Caco-2 (cell line): ENCODE measurements around the gene GSG1. TPM values are rescaled to one million over a fixed set of nuclear protein-coding genes. Genes with fewer than 3 reads are reported as not detected.

Source experiments
- BruUV-seq: library from RNA; stranded (reverse); fragments of 400-500 nt; replicated peaks from 2 replicates; lab custom pipeline; 2021; lab: Mats Ljungman, UMichigan
- CTCF ChIA-PET: fragments of 300-600 bp; sonication (Branson Sonifier 250); formaldehyde crosslinking; loops from one replicate; lab custom pipeline; 2022; ENCODE audit warnings: antibody characterized with exemption; lab: Charles Lee
- POLR2A ChIA-PET: fragments of 300-600 bp; sonication (Branson Sonifier 250); formaldehyde crosslinking; loops from one replicate; lab custom pipeline; 2022; ENCODE audit warnings: antibody characterized with exemption; lab: Charles Lee
- DNase-seq, 2 experiments: peaks; one replicate each; pipeline versions ENCODE4 v3.0.0 to v3.0.0-alpha.2; 2020 to 2022
- H3K27me3 ChIP-seq: replicated peaks from 2 replicates; pipeline ENCODE4 v1.6.0; 2011; ENCODE audit warnings: low read length; ENCODE audit not compliant: control insufficient read depth, insufficient read depth
- H3K36me3 ChIP-seq: 2 replicates; pipeline ENCODE4 v1.5.1; 2011; ENCODE audit warnings: low read length; ENCODE audit not compliant: control insufficient read depth, insufficient read depth
- H3K4me1 ChIP-seq: fragments of 250-450 bp; sonication (Bioruptor Pico); 2 replicates; pipeline ENCODE4 v1.5.1; 2020; ENCODE audit warnings: mild to moderate bottlenecking
- H3K4me3 ChIP-seq: 2 replicates; pipeline ENCODE4 v1.5.1; 2011; ENCODE audit warnings: low read depth, mild to moderate bottlenecking, control low read depth, low read length
- H3K9me3 ChIP-seq: fragments of 250-450 bp; sonication (Bioruptor Pico); 2 replicates; pipeline ENCODE4 v1.5.1; 2020; ENCODE audit warnings: mild to moderate bottlenecking, moderate library complexity
- H3K27ac Mint-ChIP-seq: one replicate; pipeline ENCODE4 v1.8.0; 2022; ENCODE audit warnings: mixed read lengths; ENCODE audit not compliant: unreplicated experiment
- H3K27me3 Mint-ChIP-seq: one replicate; pipeline ENCODE4 v1.8.0; 2022; ENCODE audit warnings: mixed read lengths; ENCODE audit not compliant: insufficient read depth, unreplicated experiment
- H3K36me3 Mint-ChIP-seq: one replicate; pipeline ENCODE4 v1.8.0; 2022; ENCODE audit warnings: mild to moderate bottlenecking, mixed read lengths; ENCODE audit not compliant: insufficient read depth, unreplicated experiment
- H3K4me1 Mint-ChIP-seq: one replicate; pipeline ENCODE4 v1.8.0; 2022; ENCODE audit warnings: low read depth, mixed read lengths; ENCODE audit not compliant: unreplicated experiment
- H3K4me3 Mint-ChIP-seq: one replicate; pipeline ENCODE4 v1.8.0; 2022; ENCODE audit warnings: mild to moderate bottlenecking, moderate library complexity, mixed read lengths; ENCODE audit not compliant: unreplicated experiment
- H3K9me3 Mint-ChIP-seq: one replicate; pipeline ENCODE4 v1.8.0; 2022; ENCODE audit warnings: mixed read lengths; ENCODE audit not compliant: unreplicated experiment
- intact Hi-C: fragments of 100-400 bp; cut with micrococcal nuclease; formaldehyde crosslinking; loops from one replicate; pipeline ENCODE4 v1.10.0; 2022; ENCODE audit not compliant: unreplicated experiment
- total RNA-seq: library from RNA; stranded (reverse); gene quantifications from 2 replicates; pipeline ENCODE4 v1.2.3, GENCODE V29; 2022
- TF ChIP-seq, protein P1 (sequence below), 2 experiments: fragments of 200-600 bp in 1 of 2; IDR thresholded peaks; 1 replicate in 1 of 2; 2 replicates in 1 of 2; pipeline versions ENCODE4 v1.5.1 to v1.8.0; 2011 to 2022; ENCODE audit warnings: antibody characterized with exemption in 1 of 2, control low read depth in 1 of 2, inconsistent platforms in 1 of 2, low read depth in 1 of 2, low read length in 1 of 2, mild to moderate bottlenecking in 1 of 2, moderate library complexity in 1 of 2; ENCODE audit not compliant: insufficient read depth in 1 of 2, severe bottlenecking in 1 of 2, unreplicated experiment in 1 of 2

GSG1 gene
- total RNA-seq, 1 experiment from 2014 or later = not detected

DNA sequence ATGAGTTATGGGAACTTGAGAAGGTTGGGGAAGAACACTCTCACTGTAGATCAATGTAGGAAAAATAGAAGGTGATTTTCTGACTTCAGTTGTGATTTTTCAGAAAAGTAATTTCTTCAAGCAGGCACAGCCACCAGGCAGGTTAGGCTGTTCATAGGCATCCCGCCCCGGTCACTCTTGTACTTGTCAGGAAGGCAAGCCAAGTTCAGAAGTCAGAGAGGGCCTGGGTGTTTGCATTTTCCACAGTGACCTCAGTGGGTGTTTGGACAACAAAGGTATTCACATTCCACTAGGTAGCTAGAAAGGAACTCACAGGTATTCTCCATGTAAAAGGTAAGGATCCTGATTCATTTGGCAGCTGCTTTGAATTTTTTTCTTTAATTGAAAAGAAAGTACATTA lies 62.2 kb downstream of the GSG1 start:
- no peaks in the 10 kb centered on the region for H3K9me3 Mint-ChIP-seq
- peaks cover 4% of the 10 kb centered on the region for H3K4me1 Mint-ChIP-seq
- Histone ChIP-seq H3K27me3 (no peaks in the 10 kb centered on the region), H3K4me3 (no peak overlapping the region), H3K36me3 (no peaks in the 10 kb centered on the region), H3K9me3 (no peaks in the 10 kb centered on the region), H3K4me1 (0 out of 2 replicates have a peak, but pooled peaks cover 6% of the 10 kb centered on the region)
- H3K27me3 Mint-ChIP-seq = no peaks in the 10 kb centered on the region
- no peak overlapping the region for H3K4me3 Mint-ChIP-seq
- peaks cover 6% of the 10 kb centered on the region for H3K36me3 Mint-ChIP-seq
- POLR2A ChIA-PET = no interaction called here
- no peak for DNase-seq
- CTCF ChIA-PET = no interaction called here
- H3K27ac Mint-ChIP-seq = no peak overlapping the region
- TF ChIP-seq, protein P1, sequence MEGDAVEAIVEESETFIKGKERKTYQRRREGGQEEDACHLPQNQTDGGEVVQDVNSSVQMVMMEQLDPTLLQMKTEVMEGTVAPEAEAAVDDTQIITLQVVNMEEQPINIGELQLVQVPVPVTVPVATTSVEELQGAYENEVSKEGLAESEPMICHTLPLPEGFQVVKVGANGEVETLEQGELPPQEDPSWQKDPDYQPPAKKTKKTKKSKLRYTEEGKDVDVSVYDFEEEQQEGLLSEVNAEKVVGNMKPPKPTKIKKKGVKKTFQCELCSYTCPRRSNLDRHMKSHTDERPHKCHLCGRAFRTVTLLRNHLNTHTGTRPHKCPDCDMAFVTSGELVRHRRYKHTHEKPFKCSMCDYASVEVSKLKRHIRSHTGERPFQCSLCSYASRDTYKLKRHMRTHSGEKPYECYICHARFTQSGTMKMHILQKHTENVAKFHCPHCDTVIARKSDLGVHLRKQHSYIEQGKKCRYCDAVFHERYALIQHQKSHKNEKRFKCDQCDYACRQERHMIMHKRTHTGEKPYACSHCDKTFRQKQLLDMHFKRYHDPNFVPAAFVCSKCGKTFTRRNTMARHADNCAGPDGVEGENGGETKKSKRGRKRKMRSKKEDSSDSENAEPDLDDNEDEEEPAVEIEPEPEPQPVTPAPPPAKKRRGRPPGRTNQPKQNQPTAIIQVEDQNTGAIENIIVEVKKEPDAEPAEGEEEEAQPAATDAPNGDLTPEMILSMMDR (IDR thresholded peaks at IDR 0.05; ENCODE audit: insufficient read depth in 1 of 2, low read depth in 1 of 2, low read length in 1 of 2, severe bottlenecking in 1 of 2, unreplicated experiment in 1 of 2) = no peak
- BruUV-seq = no TSS peak
- intact Hi-C loops = no loop called here

DNA sequence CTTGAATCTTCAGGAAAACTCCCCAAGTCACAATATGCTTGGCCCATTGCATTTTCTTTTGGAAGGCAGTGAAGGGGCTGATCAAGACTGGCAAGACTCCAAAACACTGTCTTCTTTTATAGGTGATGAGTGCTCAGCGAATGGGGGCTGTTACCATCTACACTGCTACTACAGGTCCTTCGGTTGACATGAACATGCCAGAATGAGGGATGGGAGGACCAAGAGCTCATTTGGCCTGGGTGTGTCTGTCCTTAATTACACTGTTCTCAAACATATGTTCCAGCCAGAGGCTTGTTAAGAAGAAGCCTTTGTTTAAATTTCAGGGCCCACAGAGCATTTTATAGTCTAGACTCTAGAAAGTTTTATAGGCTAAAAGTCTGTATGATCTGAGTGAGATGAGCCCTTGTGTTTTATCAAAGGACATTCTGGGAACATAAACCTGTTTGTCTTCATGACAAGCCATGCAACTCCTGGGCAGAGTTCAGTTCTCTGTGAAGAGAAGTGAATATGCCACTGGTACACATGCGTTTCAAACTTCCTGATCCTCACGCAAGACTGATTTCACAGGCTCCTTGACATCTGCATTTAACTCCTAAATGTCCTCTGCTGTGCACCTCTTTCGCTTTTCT lies 64.0 kb downstream of the GSG1 start:
- no peaks in the 10 kb centered on the region for H3K9me3 Mint-ChIP-seq
- ChIA-PET POLR2A (no interaction called here), CTCF (no interaction called here)
- Histone ChIP-seq H3K4me1 (0 out of 2 replicates have a peak, but pooled peaks cover 6% of the 10 kb centered on the region), H3K4me3 (no peak overlapping the region), H3K9me3 (no peaks in the 10 kb centered on the region), H3K27me3 (no peaks in the 10 kb centered on the region), H3K36me3 (no peaks in the 10 kb centered on the region)
- DNase-seq = no peak
- intact Hi-C loops = no loop called here
- H3K4me3 Mint-ChIP-seq = no peak overlapping the region
- BruUV-seq = no TSS peak
- no peaks in the 10 kb centered on the region for H3K27me3 Mint-ChIP-seq
- H3K36me3 Mint-ChIP-seq = peaks cover under 1% of the 10 kb centered on the region
- no peak overlapping the region for H3K27ac Mint-ChIP-seq
- TF ChIP-seq, protein P1 (IDR thresholded peaks at IDR 0.05; ENCODE audit: insufficient read depth in 1 of 2, low read depth in 1 of 2, low read length in 1 of 2, severe bottlenecking in 1 of 2, unreplicated experiment in 1 of 2) = no peak
- peaks cover 4% of the 10 kb centered on the region for H3K4me1 Mint-ChIP-seq

DNA sequence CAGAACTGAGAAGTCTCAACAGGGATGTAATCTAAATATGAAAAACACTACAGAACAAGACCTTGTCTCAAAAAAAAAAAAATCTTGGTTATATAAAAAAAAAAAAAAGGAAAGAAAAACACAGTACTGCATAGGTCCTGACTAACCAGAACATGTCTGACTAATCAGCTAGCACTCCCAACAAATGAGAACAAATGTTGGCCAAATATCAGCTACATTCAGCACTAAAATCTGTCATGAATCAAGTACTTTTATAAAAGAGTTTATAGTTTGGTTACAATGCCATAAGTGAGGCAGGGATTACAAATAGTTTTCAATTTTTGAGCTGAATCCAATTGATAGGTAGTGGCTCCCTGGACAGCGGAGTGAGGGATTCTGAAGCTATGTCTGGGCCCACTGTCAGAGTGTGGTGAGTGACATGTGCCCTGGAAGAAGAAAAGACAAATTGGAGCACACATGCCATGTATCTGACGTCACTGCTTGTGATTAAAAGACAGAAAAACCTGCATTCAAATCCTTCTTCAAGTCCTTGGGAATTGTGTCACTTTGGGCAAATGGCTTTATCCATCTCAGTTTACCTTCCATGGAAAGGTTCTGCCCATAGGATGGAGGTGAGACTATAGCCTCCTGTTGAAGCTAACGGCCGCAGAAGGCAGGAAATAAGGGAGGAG lies 64.8 kb downstream of the GSG1 start:
- Histone ChIP-seq H3K27me3 (no peaks in the 10 kb centered on the region), H3K9me3 (peaks cover 3% of the 10 kb centered on the region; the same call in 1 of the 2 replicates), H3K4me1 (0 out of 2 replicates have a peak, but pooled peaks cover 6% of the 10 kb centered on the region), H3K4me3 (no peak overlapping the region), H3K36me3 (no peaks in the 10 kb centered on the region)
- TF ChIP-seq, protein P1 (IDR thresholded peaks at IDR 0.05; ENCODE audit: insufficient read depth in 1 of 2, low read depth in 1 of 2, low read length in 1 of 2, severe bottlenecking in 1 of 2, unreplicated experiment in 1 of 2) = no peak
- CTCF ChIA-PET = no interaction called here
- DNase-seq = no peak
- POLR2A ChIA-PET = no interaction called here
- no peak overlapping the region for H3K4me3 Mint-ChIP-seq
- no peaks in the 10 kb centered on the region for H3K36me3 Mint-ChIP-seq
- intact Hi-C loops = no loop called here
- peaks cover 4% of the 10 kb centered on the region for H3K4me1 Mint-ChIP-seq
- no TSS peak for BruUV-seq
- no peak overlapping the region for H3K27ac Mint-ChIP-seq
- no peaks in the 10 kb centered on the region for H3K27me3 Mint-ChIP-seq
- H3K9me3 Mint-ChIP-seq = no peaks in the 10 kb centered on the region
